NCI-H2107 treated with DMSO at 0.1 percent for 48 hours (cell line): ENCODE data around the gene LDAH.

Experiments used
- DNase-seq: peaks from one replicate; lab custom pipeline; 2025; ENCODE audit not compliant: unreplicated experiment; lab: John Stamatoyannopoulos, UW

Gene LDAH

GRCh38 chr2:20640411-20641122, 182.3 kb downstream of the LDAH start:
- DNase-seq, result no peak

DNA sequence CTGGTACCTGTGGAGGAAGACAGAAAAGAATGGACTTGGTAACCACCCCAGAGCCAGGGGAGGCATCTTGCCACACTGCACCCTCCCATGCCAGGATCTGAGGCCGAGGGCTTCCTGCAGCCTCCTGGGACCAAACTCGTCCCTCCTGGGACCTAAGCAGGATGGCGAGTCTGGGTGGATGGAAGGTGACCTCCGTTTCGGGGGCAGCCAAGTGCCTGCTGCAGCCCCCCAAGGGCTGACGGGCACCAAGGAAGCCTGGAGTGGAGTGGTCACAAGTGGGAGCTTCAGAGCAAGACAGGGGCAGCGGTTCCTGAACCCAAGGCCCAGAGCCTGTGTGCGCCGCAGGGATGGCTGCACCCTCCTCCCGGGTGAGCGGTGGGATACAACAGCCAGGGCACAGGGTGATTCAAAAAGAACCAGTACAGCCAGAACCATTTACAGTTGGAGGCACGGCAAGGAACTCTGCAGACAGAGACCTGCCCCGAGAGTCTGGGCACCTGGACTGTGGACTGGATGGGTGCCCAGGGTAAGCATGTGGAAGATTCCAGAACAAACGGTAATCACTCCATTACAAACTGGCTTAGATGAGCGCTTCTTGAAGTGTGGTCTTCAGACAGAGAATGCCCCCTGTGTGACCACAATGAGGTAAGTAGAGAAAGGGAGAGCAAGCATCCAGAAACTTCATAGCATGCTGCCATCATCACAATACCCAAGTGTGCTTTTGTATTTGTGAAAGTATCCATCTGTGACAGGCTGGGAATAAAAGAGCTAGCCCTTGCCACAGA, 184.1 kb downstream of the LDAH start:
- DNase-seq, result no peak

GRCh38 chr2:20638014-20638413, 184.9 kb downstream of the LDAH start:
- no peak for DNase-seq

DNA sequence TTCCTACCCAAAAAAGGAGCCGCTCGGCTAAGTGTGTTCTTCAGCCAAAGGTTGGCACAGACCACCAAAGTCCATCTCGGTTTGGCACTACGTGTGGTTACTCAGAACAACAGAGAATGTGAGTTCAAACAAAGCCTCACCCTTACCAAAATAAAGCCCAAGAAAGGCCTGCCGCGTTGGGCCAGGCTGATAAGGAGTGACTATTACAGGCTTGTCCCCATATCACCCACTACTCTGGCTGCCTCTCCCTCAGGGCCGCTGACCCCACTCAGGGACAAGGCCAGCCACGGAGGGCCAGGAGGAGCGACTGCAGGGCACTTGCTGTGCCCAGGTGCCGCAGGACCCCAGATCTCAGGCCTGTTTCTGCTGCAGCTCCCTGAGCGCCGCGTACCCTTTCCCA, 185.8 kb downstream of the LDAH start:
- no peak for DNase-seq

DNA sequence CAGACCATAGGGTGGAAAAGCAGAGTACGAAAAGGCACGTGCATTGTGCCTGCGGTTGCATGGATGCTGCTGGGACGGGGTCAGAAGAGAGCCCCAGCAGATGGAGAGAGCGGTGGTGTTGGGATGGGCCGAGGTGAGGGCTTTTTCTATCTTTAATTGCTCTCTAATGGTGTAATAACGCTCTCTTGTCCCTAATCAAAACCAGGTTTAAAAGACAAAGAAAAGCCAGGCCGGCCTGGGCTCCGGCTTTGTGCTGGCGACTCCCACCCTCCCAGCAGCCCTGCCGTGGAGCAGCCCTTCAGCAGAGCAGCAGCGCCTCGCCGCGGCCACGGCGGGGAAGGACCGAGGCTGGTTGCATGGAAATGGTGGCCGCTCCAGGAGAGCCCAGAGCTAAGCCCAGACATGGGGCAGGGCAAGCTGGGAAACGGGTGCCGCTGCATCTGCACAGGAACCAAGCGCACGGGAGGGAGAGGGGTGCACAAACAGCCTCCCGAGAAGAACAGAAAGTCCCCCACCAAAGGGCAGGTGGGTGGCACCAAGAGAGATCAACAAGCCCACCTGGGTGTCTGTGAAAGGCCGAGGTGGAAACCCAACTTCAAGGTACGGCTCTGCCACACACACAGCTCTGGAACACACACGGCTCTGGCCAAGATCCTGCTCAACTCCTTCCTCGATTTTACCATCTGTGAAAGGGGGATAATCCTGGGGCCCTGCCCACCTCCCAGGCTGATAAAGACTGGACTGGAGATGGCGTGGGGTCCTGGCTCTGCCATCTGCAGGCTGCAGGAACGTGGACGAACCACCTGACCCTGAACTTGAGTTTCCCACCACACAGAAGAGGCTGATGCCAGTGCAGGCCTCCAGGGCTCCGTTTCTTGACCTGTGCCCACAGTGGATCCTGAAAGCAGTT, 187.0 kb downstream of the LDAH start:
- DNase-seq, result peak; percentile 62

DNA sequence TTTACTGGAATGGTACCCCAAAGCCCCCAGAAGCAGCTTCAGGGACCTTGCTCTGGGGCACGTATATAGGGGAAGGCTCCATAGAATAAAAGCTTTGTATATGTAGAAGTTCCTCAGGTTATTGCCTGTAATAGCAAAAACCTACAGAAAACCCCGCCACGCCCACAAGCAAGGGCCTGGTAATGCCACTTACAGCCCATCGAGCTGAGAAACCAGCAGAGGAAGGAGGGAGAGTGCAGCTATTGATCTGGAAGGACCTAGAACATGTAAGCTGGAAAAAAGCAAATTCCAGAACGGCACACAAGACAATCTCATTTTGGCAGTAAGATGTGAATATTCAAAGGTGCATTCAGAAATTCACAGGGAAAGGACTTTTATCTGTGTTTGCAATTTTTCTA, 187.8 kb downstream of the LDAH start:
- no peak for DNase-seq

DNA sequence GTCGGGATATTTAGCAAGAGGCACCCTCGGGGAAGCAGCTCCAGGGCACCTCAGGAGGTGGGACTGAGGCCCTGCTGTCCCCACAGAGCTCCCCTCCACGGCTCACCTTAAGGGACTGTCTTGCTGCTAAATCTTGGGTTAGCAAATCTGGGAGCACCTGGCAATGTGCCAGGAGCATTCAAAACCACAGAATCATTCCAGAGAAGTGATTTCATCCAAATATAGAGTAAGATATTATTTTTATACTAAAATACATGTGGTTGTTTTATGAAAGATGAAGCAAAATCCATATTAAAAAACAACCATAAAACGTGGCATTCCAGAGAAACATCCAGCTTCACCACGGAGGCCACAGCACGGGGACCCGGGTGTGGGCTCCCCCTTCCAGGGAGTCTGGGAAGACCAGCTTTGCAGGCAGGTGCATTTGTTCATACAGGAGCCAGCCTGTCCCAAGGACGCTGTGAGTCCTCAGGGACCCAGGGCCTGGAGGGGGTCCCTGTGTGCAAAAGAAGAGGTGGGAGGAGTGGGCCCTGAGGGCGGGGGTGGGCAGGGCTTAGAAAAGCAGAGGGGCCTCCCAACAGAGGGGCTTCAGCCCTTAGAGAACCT, 188.3 kb downstream of the LDAH start:
- DNase-seq, result no peak
